Smooth muscle cell (in vitro differentiated cells): Measurements from ENCODE around the gene CPZ. TPM values are rescaled to one million over a fixed set of nuclear protein-coding genes. Genes with fewer than 3 reads are reported as not detected.

ENCODE experiments used
- DNase-seq: peaks from one replicate; lab custom pipeline; 2025; ENCODE audit not compliant: unreplicated experiment; lab: John Stamatoyannopoulos, UW
- H2AFZ ChIP-seq: fragments of 200-600 bp; sonication (generic); 2 replicates; pipeline ENCODE4 v1.6.0; 2016; ENCODE audit warnings: antibody characterized with exemption, low read depth, mild to moderate bottlenecking
- H3F3A ChIP-seq: fragments of 200-600 bp; sonication (generic); 2 replicates; pipeline ENCODE4 v1.6.0; 2017; ENCODE audit warnings: antibody characterized with exemption, low read depth
- H3K27ac ChIP-seq: fragments of 200-600 bp; sonication (generic); 2 replicates; pipeline ENCODE4 v1.5.1; 2016; ENCODE audit warnings: low read depth, mild to moderate bottlenecking
- H3K27me3 ChIP-seq: fragments of 200-600 bp; sonication (generic); 2 replicates; pipeline ENCODE4 v1.6.1; 2016; ENCODE audit warnings: low read depth, mild to moderate bottlenecking
- H3K36me3 ChIP-seq: fragments of 200-600 bp; sonication (generic); 2 replicates; pipeline ENCODE4 v1.5.1; 2016; ENCODE audit warnings: low read depth
- H3K4me1 ChIP-seq: fragments of 200-600 bp; sonication (generic); 2 replicates; pipeline ENCODE4 v1.5.1; 2016; ENCODE audit warnings: low read depth
- H3K4me2 ChIP-seq: fragments of 200-600 bp; sonication (generic); 2 replicates; pipeline ENCODE4 v1.6.0; 2016; ENCODE audit warnings: mild to moderate bottlenecking
- H3K4me3 ChIP-seq: fragments of 200-600 bp; sonication (generic); 2 replicates; pipeline ENCODE4 v1.5.1; 2016; ENCODE audit warnings: mild to moderate bottlenecking
- H3K79me2 ChIP-seq: fragments of 200-600 bp; sonication (generic); 2 replicates; pipeline ENCODE4 v1.6.0; 2016; ENCODE audit warnings: low read depth, mild to moderate bottlenecking
- H3K9ac ChIP-seq: fragments of 200-600 bp; sonication (generic); 2 replicates; pipeline ENCODE4 v1.6.0; 2016; ENCODE audit warnings: low read depth
- H3K9me3 ChIP-seq: fragments of 200-600 bp; sonication (generic); replicated peaks from 2 replicates; pipeline ENCODE4 v1.5.1; 2016; ENCODE audit warnings: low read depth
- H4K20me1 ChIP-seq: fragments of 200-600 bp; sonication (generic); 2 replicates; pipeline ENCODE4 v1.6.0; 2016; ENCODE audit warnings: low read depth
- CTCF ChIP-seq: fragments of 200-600 bp; sonication (generic); IDR thresholded peaks from 2 replicates; pipeline ENCODE4 v1.5.1; 2017; ENCODE audit warnings: borderline replicate concordance, mild to moderate bottlenecking, antibody characterized with exemption; ENCODE audit not compliant: insufficient read depth, poor library complexity, severe bottlenecking
- WGBS: methylation state at CpG from one replicate; pipeline ENCODE4 v1.1.7; 2016; ENCODE audit warnings: low lambda C conversion rate; 5-methylcytosine and 5-hydroxymethylcytosine counted together
- polyA plus RNA-seq: library from polyadenylated mRNA; unstranded; fragments of >200 nt; fragmentation: Nextera tagmentation; extraction: Ambion mirVana; gene quantifications from 2 replicates; pipeline ENCODE4 v1.2.1, GENCODE V29; 2016
- total RNA-seq: library from RNA; depleted of rRNA; stranded (reverse); fragments of >200 nt; gene quantifications from 2 replicates; pipeline ENCODE4 v1.2.3, GENCODE V29; 2014

The CPZ gene
- total and polyA plus RNA-seq, 2 experiments from 2014 or later, result 12.0 to 35.9 TPM

- Histone ChIP-seq H3K4me3 (no peak overlapping the region), H3K27ac (no peak overlapping the region), H4K20me1 (no peaks in the 10 kb centered on the region), H3K4me2 (no peak overlapping the region), H3K36me3 (no peaks in the 10 kb centered on the region), H3K27me3 (no peaks in the 10 kb centered on the region), H3K9ac (no peak overlapping the region), H3F3A (no peaks in the 10 kb centered on the region), H3K79me2 (no peaks in the 10 kb centered on the region), H2AFZ (no peak overlapping the region), H3K9me3 (no peaks in the 10 kb centered on the region), H3K4me1 (peaks cover 11% of the 10 kb centered on the region)
- WGBS, result 96% methylated on average over 1 of the region's 1 CpG
- TF ChIP-seq CTCF, result no peak
- no peak for DNase-seq
These were observed 22.4 kb upstream of the CPZ start for GRCh38 chr4:8570201-8570600.

GRCh38 chr4:8571702-8572685 lies 20.6 kb upstream of the CPZ start:
- no peak for DNase-seq
- no peaks in the 10 kb centered on the region for H3F3A ChIP-seq
- no peak for TF ChIP-seq CTCF
- H3K4me3 ChIP-seq, result no peak overlapping the region
- no peak overlapping the region for H3K4me2 ChIP-seq
- no peak overlapping the region for H3K27ac ChIP-seq
- no peak overlapping the region for H3K9ac ChIP-seq
- H3K79me2 ChIP-seq, result no peaks in the 10 kb centered on the region
- no peaks in the 10 kb centered on the region for H3K27me3 ChIP-seq
- no peak overlapping the region for H2AFZ ChIP-seq
- 65% methylated on average over 6 of the region's 6 CpGs for WGBS
- H4K20me1 ChIP-seq, result no peaks in the 10 kb centered on the region
- no peaks in the 10 kb centered on the region for H3K36me3 ChIP-seq
- no peaks in the 10 kb centered on the region for H3K9me3 ChIP-seq
- peaks cover 11% of the 10 kb centered on the region for H3K4me1 ChIP-seq

GRCh38 chr4:8573266-8573665 lies 19.3 kb upstream of the CPZ start:
- H4K20me1 ChIP-seq, result no peaks in the 10 kb centered on the region
- no peak overlapping the region for H2AFZ ChIP-seq
- H3K27ac ChIP-seq, result no peak overlapping the region
- no peak overlapping the region for H3K4me3 ChIP-seq
- DNase-seq, result no peak
- no peaks in the 10 kb centered on the region for H3K36me3 ChIP-seq
- no peak overlapping the region for H3K9ac ChIP-seq
- peaks cover 5% of the 10 kb centered on the region for H3K4me1 ChIP-seq
- no peaks in the 10 kb centered on the region for H3K9me3 ChIP-seq
- H3F3A ChIP-seq, result no peaks in the 10 kb centered on the region
- no peak overlapping the region for H3K4me2 ChIP-seq
- 82% methylated on average over 5 of the region's 5 CpGs for WGBS
- H3K27me3 ChIP-seq, result peaks cover 10% of the 10 kb centered on the region
- no peak for TF ChIP-seq CTCF
- no peaks in the 10 kb centered on the region for H3K79me2 ChIP-seq
